BE2C (cell line): Measurements from ENCODE around the gene ANKS6.

Experiments used
- DNase-seq: peaks from one replicate; pipeline ENCODE4 v3.0.0-alpha.2; 2020
- H3K27me3 ChIP-seq: fragments of 250-450 bp; sonication (Bioruptor Pico); 2 replicates; pipeline ENCODE4 v1.5.1; 2020; ENCODE audit warnings: mild to moderate bottlenecking
- H3K36me3 ChIP-seq: fragments of 250-450 bp; sonication (Bioruptor Pico); 2 replicates; pipeline ENCODE4 v1.5.1; 2020; ENCODE audit warnings: mild to moderate bottlenecking
- H3K4me1 ChIP-seq: fragments of 250-450 bp; sonication (Bioruptor Pico); 2 replicates; pipeline ENCODE4 v1.5.1; 2020
- H3K4me3 ChIP-seq: 2 replicates; pipeline ENCODE4 v1.5.1; 2011; ENCODE audit warnings: low read depth, low read length
- H3K9me3 ChIP-seq: fragments of 250-450 bp; sonication (Bioruptor Pico); 2 replicates; pipeline ENCODE4 v1.5.1; 2020
- CTCF ChIP-seq: IDR thresholded peaks from 2 replicates; pipeline ENCODE4 v1.5.1; 2012; ENCODE audit warnings: mild to moderate bottlenecking, low read depth, low read length

The ANKS6 gene

GRCh38 chr9:98743818-98744611, 52.3 kb downstream of the ANKS6 start:
- no peak for TF ChIP-seq CTCF
- DNase-seq, result no peak
- Histone ChIP-seq H3K27me3 (no peaks in the 10 kb centered on the region), H3K36me3 (no peaks in the 10 kb centered on the region), H3K4me3 (no peak overlapping the region), H3K4me1 (peaks cover 7% of the 10 kb centered on the region), H3K9me3 (no peaks in the 10 kb centered on the region)

GRCh38 chr9:98743329-98743728, 53.0 kb downstream of the ANKS6 start:
- TF ChIP-seq CTCF, result no peak
- Histone ChIP-seq H3K27me3 (no peaks in the 10 kb centered on the region), H3K36me3 (no peaks in the 10 kb centered on the region), H3K4me3 (no peak overlapping the region), H3K9me3 (no peaks in the 10 kb centered on the region), H3K4me1 (peaks cover 7% of the 10 kb centered on the region)
- no peak for DNase-seq

- no peak for TF ChIP-seq CTCF
- no peak overlapping the region for H3K4me3 ChIP-seq
- H3K27me3 ChIP-seq, result no peaks in the 10 kb centered on the region
- DNase-seq, result no peak
- no peaks in the 10 kb centered on the region for H3K9me3 ChIP-seq
- no peaks in the 10 kb centered on the region for H3K36me3 ChIP-seq
- peaks cover 7% of the 10 kb centered on the region for H3K4me1 ChIP-seq
Observed at GRCh38 chr9:98742325-98743280, 53.8 kb downstream of the ANKS6 start.

GRCh38 chr9:98740226-98740881, 56.0 kb downstream of the ANKS6 start:
- peak; percentile 37 for DNase-seq
- Histone ChIP-seq H3K27me3 (no peaks in the 10 kb centered on the region), H3K36me3 (no peaks in the 10 kb centered on the region), H3K4me3 (no peak overlapping the region), H3K4me1 (peaks cover 7% of the 10 kb centered on the region), H3K9me3 (no peaks in the 10 kb centered on the region)
- no peak for TF ChIP-seq CTCF

GRCh38 chr9:98738741-98739140, 57.6 kb downstream of the ANKS6 start:
- Histone ChIP-seq H3K27me3 (no peaks in the 10 kb centered on the region), H3K36me3 (no peaks in the 10 kb centered on the region), H3K9me3 (no peaks in the 10 kb centered on the region), H3K4me1 (peaks cover 7% of the 10 kb centered on the region), H3K4me3 (no peak overlapping the region)
- no peak for DNase-seq
- TF ChIP-seq CTCF, result no peak
